CD4-positive, alpha-beta T cell treated with Interleukin-10 for 1 hour (primary cell): ENCODE measurements around the gene SFT2D3.
"Not testable (repeated sequence)": the region's sequence is repeated elsewhere in the genome, so short reads cannot be mapped to it uniquely, and the experiment has no call there.

Experiments
- DNase-seq: peaks from one replicate; pipeline ENCODE4 v3.0.0-alpha.2; 2020

SFT2D3 gene

GRCh38 chr2:127712999-127713398, 11.7 kb downstream of the SFT2D3 start:
- DNase-seq: no peak

DNA sequence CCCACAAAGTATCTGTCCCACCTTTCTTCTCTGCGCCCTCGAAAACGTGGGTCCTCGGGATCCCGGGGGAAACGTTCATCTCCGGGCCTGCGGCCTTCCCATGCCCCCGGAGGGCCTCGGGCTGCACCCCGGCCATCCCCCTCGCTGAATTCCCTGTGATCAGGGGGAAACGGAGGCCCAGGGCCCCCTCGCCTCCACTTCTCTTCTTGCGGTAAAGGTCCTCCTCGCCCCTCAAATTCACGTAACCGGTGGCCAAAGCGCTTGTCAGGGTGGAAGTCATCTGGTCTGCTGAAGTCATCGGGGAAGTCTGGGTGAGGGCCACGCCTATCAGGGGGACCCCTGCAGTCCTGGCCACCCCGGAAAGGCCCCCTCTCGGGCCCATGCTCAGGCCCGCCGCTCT, 12.3 kb downstream of the SFT2D3 start:
- no peak for DNase-seq

- no peak for DNase-seq
Observed at GRCh38 chr2:127715778-127716449, 14.6 kb downstream of the SFT2D3 start.

- no peak for DNase-seq
Observed at GRCh38 chr2:127718271-127718670, 17.0 kb downstream of the SFT2D3 start.

- no peak for DNase-seq
Observed at GRCh38 chr2:127719301-127720218, 18.3 kb downstream of the SFT2D3 start.

GRCh38 chr2:127721311-127721977, 20.1 kb downstream of the SFT2D3 start:
- DNase-seq: no peak

DNA sequence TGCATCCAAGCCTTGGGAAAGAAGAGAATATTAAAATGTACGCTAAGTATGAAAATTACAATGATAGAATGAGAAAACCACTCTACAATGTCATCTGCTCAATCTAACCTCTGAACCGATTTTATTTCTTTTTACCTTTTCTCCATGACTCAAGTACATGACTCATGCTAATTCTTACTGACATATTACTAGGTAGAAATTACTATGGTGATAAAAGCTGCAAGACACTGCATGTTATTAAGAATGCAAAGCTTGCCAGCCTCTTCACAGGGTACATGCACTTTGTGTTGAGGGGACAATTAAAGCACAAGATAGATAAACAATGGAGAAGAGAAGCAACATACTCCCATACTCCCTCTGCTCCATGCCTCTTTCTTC, 20.7 kb downstream of the SFT2D3 start:
- DNase-seq: no peak

DNA sequence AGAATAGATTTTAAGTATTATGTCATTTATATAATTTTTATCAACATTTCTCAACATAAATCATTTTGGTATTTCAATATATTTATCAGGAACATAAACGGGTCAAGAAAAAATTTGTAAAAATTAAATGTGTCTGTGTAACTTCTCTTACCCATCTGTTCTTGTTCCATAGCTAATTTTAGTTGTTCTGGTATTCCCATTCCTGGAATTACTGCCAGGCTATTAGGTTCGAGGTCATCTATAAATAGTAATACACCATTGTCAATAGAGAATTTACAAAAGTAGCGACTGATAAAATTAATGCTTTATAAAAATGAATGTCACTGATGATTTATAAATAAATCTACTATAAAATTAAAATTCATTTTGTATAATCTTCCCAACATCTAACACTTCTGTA, 21.5 kb downstream of the SFT2D3 start:
- DNase-seq: no peak

DNA sequence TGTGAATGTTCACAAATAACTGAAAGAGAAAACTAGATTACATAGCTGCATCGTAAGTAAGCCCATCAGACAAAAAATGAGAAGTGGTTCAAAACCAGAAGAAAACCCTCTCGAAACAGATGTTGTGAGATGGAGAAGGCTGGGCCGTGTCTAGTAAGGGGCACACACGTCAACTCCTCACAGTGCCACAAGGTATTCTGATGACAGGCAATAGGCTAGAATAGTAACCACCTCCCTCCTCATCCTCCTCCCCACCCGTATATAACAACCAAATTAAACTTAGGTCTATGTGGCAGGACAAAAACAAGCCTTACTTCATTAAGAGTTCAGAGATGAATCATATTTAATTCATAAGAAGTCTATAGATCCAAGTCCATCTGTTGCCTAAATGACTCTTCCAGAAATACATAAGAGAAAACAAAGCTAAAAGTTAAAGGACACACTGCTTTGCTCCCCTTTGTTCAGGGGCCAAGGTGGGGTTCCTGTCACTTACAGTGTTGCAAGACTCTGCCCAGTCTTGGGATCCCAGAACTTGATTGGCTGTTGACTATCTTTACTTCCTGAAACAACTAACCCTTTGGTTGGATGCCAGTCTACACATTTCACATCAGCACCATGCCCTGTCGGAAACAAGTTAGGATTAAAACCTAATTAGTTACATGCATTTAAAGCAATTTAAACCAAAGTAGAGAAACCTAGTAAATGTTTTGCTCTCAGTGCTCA, 25.0 kb downstream of the SFT2D3 start:
- no peak for DNase-seq

DNA sequence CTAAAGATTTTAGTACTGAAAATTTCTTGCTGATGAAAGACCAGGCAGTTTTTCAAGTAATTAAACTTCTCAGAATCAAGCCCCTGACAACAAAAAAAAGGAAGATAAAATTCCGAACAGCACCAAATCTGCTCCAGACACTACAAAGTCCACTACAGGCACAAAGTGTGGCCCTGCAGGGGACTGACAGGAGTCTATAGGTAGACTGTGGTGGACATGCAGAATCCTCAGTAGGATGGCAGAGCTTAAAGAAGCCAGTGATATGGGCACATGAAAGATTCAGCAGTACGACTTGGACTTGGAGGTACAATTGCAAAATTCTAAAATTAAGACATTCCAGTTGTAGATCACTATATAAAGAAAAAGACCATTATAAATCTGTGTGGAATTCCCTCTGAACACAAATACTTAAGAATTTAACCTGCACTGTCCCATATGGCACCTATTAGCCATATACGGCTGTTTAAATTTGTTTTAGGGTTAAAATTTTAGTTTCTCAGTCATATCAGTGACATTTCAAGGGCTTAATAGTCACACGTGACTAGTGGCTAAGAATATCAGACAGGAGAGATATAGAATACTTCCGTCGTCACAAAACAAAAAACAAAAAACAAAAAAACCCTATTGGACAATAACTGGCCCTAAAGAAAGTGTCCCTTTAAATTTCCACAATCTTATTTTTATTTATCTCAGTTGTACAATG, 32.0 kb downstream of the SFT2D3 start:
- DNase-seq: no peak

DNA sequence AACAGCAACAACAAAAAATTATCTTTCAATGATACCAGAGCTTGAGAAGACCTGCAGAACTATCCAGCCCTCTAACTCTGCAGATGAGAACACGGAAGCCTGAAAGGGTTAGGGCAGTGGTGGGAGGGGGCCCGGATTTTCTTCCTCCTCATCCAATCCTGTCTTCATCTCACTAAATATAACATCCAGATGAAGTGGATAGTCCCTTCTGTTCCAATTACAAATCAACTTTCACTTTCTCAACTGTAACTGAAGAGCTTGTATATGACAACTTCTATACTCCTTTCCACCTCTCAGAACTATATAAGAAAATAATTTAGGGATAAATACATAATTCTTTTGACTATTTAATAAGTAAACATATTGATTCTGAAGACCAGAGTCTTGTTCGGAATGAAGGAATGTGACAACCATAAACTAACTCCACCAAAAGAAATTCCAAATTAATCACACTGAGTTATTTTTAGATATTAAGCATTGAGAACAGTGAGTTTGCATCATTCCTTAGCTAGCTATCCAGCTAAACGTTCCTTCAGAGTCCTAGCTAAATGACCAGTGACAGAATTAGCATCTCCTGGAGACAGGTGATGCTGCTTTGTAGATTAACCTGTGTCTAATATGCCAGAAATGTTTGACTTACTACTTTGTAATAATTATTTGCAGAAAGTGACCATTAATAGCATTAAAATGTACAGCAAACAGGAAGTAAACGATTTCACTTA, 32.7 kb downstream of the SFT2D3 start:
- DNase-seq: no peak

GRCh38 chr2:127735044-127735443, 33.7 kb downstream of the SFT2D3 start:
- DNase-seq: no peak

GRCh38 chr2:127735537-127736399, 34.5 kb downstream of the SFT2D3 start:
- no peak for DNase-seq

DNA sequence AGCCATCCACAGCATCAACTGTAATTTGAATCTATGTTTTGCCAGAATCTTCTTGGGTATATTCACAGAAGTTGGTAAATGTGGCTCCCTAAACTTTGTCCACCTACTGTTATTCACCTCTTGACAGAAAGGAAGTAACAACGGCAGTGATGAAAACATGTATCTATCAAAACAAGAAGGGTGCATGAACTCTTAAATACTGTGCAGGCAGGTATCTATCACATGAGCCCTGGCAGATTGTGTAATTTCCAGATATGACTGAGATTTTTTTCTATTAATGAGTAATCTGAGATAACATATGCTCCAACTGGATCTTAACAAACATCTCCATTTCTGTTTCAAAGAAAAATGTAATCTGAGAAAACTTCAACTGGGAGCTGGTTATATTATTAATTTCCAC, 36.6 kb downstream of the SFT2D3 start:
- DNase-seq: no peak

DNA sequence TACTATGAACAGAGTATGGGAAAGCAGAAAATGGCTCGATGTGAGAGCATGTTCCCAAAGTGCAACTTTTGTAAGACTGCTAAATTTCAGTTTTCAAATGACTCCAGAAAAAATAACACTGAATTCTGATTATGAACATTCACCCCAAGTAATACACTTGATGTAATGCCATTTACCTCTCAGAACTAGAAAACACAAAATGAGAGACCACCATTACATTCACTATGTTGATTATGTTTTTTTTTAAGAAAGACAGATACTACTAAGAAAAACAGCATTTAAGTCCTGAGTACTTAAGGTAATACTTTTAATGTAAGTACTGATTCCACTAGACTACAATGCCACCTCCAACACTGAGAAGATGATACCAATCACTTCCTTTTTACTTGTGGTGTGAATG, 38.5 kb downstream of the SFT2D3 start:
- DNase-seq: no peak

- DNase-seq: no peak
Observed at GRCh38 chr2:127740665-127741288, 39.5 kb downstream of the SFT2D3 start.

GRCh38 chr2:127743477-127744026, 42.3 kb downstream of the SFT2D3 start:
- no peak for DNase-seq

DNA sequence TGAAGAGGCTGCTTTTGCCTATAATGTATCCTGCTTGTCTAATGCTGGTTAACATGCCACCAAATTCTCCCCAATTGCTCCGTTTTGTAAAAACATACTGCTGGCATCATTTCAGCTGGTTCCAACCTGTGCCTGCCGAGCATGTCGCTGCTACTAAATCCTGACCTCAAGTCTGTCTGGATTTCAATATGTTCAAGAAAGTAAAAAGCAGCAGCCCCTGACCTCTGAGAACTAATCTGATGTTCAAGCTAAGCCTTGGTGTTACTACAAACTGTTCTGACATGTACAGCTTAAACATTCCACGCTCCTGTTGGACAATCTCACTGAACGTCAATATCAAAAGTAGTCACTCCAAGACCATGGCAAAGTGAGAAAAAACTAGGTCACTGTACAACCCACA, 46.3 kb downstream of the SFT2D3 start:
- no peak for DNase-seq

DNA sequence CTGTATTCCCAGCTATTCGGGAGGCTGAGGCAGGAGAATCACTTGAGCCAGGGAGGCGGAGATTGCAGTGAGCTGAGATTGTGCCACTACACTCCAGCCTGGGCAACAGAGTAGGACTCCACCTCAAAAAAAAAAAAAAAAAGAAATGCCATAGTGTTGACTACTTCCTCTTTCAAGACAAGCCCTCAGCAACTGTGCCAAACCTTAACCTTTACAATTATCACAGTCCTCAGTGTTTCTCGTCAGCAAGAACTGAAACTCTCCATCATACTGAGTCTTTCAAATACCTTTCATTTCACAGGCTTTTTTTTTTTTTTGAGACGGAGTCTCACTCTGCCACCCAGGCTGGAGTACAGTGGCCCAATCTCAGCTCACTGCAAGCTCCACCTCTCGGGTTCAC, 48.2 kb downstream of the SFT2D3 start:
- not testable (repeated sequence) for DNase-seq

DNA sequence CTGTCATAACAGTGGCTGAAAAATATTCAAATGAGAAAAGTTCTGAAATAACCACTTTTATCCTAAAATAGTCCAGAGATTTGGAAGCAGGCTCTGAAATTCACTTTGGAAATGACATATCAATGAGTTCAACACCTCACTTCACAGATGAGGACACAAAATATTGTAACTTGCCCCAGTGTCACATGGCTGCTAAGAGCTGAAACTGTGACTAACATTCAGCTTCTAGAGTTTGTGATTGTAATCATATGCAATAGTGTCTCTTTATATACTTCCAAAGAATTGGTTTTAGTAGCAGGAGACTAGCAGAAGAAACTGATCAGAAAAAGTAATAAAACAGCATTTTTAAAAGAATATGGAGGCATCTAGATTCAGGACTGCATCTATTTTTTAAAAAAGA, 52.1 kb downstream of the SFT2D3 start:
- no peak for DNase-seq
